PFSK-1 (cell line): ENCODE results near the gene ASB4.

Experiments used
- FOXP2 ChIP-seq: optimal IDR thresholded peaks from 2 replicates; pipeline ENCODE3; 2011; ENCODE audit warnings: borderline replicate concordance, control low read depth, inconsistent platforms; ENCODE audit not compliant: insufficient read depth; ENCODE audit errors: extremely low read length, extremely low read depth
- POLR2AphosphoS5 ChIP-seq: IDR thresholded peaks from 2 replicates; pipeline ENCODE4 v1.6.1; 2012; ENCODE audit warnings: low read depth, mild to moderate bottlenecking, control low read depth, low read length, moderate library complexity
- SIN3A ChIP-seq: IDR thresholded peaks from 2 replicates; pipeline ENCODE4 v1.6.1; 2012; ENCODE audit warnings: mild to moderate bottlenecking, low read length, moderate library complexity, borderline replicate concordance; ENCODE audit not compliant: insufficient read depth
- TAF1 ChIP-seq: IDR thresholded peaks from 2 replicates; pipeline ENCODE4 v1.6.1; 2012; ENCODE audit warnings: low read length, control low read depth, borderline replicate concordance; ENCODE audit not compliant: insufficient read depth
- TF ChIP-seq, protein P1 (sequence below), 2 experiments: IDR thresholded peaks; 2 replicates each; pipeline versions ENCODE4 v1.6.1 to v1.8.0; 2011 to 2012; ENCODE audit warnings: low read depth in 2 of 2, low read length in 2 of 2, control low read depth in 1 of 2, inconsistent platforms in 1 of 2, mild to moderate bottlenecking in 1 of 2, moderate library complexity in 1 of 2; ENCODE audit not compliant: insufficient read depth in 1 of 2

ASB4 gene

DNA sequence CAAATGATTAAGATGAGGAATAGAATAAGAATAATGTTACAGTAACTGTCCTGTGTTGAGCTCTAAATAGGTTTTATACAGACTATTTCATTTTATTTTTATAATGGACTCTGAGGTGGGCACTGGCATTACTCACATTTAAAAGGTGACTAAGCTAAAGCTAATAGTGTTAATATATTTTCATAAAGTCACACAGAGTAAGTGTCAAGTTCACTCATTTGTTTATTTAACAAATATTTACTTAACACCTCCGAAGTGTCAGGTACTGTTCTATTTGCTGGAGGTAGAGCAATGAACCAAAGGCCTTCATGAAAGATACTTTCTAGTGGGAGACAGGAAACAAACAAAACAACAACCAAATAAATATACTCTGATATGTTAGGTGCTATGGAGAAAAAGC lies 44.0 kb downstream of the ASB4 start:
- TF ChIP-seq FOXP2 (no peak), TAF1 (no peak), POLR2AphosphoS5 (no peak), SIN3A (no peak)
- TF ChIP-seq, protein P1, sequence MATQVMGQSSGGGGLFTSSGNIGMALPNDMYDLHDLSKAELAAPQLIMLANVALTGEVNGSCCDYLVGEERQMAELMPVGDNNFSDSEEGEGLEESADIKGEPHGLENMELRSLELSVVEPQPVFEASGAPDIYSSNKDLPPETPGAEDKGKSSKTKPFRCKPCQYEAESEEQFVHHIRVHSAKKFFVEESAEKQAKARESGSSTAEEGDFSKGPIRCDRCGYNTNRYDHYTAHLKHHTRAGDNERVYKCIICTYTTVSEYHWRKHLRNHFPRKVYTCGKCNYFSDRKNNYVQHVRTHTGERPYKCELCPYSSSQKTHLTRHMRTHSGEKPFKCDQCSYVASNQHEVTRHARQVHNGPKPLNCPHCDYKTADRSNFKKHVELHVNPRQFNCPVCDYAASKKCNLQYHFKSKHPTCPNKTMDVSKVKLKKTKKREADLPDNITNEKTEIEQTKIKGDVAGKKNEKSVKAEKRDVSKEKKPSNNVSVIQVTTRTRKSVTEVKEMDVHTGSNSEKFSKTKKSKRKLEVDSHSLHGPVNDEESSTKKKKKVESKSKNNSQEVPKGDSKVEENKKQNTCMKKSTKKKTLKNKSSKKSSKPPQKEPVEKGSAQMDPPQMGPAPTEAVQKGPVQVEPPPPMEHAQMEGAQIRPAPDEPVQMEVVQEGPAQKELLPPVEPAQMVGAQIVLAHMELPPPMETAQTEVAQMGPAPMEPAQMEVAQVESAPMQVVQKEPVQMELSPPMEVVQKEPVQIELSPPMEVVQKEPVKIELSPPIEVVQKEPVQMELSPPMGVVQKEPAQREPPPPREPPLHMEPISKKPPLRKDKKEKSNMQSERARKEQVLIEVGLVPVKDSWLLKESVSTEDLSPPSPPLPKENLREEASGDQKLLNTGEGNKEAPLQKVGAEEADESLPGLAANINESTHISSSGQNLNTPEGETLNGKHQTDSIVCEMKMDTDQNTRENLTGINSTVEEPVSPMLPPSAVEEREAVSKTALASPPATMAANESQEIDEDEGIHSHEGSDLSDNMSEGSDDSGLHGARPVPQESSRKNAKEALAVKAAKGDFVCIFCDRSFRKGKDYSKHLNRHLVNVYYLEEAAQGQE (IDR thresholded peaks at IDR 0.05; ENCODE audit: insufficient read depth in 1 of 2, low read depth in 2 of 2, low read length in 2 of 2) = no peak

- no peak for TF ChIP-seq FOXP2
- TF ChIP-seq SIN3A = no peak
- TF ChIP-seq, protein P1 (IDR thresholded peaks at IDR 0.05; ENCODE audit: insufficient read depth in 1 of 2, low read depth in 2 of 2, low read length in 2 of 2) = no peak
- no peak for TF ChIP-seq POLR2AphosphoS5
- TF ChIP-seq TAF1 = no peak
Measured at GRCh38 chr7:95530881-95531280, 45.1 kb downstream of the ASB4 start.

DNA sequence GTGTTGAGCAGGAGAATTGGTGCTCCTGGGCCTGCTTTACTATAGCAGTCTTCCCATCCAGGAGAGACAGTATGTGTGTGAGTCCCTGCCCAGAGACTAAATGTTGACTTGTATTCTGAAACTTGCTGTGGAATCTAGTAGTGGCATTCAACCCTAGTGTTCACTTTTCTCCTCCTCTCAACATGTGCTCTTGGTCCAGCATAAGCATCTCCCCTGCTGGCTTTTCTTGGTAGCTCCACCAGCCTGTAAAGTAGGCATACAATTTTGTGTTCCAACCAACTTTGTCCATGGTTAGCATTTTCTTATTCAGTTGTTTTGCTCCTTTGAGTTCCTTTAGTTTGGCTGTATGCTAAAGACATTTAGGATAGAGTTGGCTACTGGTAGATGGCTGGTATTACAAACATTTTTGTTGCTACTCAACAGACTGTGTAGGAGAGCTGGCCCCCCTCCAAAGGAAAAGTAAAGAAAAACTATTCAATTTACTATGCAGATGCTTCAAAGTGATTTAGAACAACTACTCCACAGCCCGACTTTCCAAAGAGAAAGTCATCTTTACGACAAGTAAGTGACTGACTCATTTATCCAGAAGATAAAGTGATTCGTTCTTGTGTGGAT lies 46.0 kb downstream of the ASB4 start:
- TF ChIP-seq FOXP2 (no peak), POLR2AphosphoS5 (no peak), TAF1 (no peak), SIN3A (no peak)
- TF ChIP-seq, protein P1 (IDR thresholded peaks at IDR 0.05; ENCODE audit: insufficient read depth in 1 of 2, low read depth in 2 of 2, low read length in 2 of 2) = no peak

GRCh38 chr7:95534796-95535195 lies 49.1 kb downstream of the ASB4 start:
- TF ChIP-seq SIN3A = no peak
- TF ChIP-seq POLR2AphosphoS5 = no peak
- no peak for TF ChIP-seq TAF1
- no peak for TF ChIP-seq FOXP2
- TF ChIP-seq, protein P1 (IDR thresholded peaks at IDR 0.05; ENCODE audit: insufficient read depth in 1 of 2, low read depth in 2 of 2, low read length in 2 of 2) = no peak

GRCh38 chr7:95535662-95536061 lies 49.9 kb downstream of the ASB4 start:
- TF ChIP-seq TAF1 (no peak), SIN3A (no peak), POLR2AphosphoS5 (no peak), FOXP2 (no peak)
- TF ChIP-seq, protein P1 (IDR thresholded peaks at IDR 0.05; ENCODE audit: insufficient read depth in 1 of 2, low read depth in 2 of 2, low read length in 2 of 2) = no peak
